Stimulated activated CD4-positive, alpha-beta T cell treated with anti-CD3 and anti-CD28 coated beads, Interleukin-2, amount 100 ng/mL, for 4 hours (primary cell): Measurements from ENCODE around the gene HSPA1A.
"Not testable (repeated sequence)": the region's sequence is repeated elsewhere in the genome, so short reads cannot be mapped to it uniquely, and the experiment has no call there.

Experiments used
- DNase-seq: peaks from one replicate; pipeline ENCODE4 v3.0.0-alpha.2; 2020; ENCODE audit warnings: low read depth

The HSPA1A gene

DNA sequence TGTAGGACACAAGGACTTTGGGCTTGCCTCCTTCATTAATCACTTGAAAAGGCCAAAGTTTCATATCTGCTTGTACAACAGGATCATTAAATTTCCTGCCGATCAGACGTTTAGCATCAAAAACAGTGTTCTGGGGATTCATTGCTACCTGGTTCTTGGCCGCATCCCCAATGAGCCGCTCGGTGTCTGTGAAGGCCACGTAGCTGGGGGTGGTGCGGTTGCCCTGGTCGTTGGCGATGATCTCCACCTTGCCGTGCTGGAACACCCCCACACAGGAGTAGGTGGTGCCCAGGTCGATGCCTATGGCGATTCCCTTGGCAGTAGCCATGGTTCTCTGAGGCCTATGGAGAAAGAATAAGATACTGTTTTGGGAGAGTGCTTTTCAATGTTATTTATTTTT lies 3.7 kb upstream of the HSPA1A start:
- no peak for DNase-seq

- DNase-seq, result no peak
Observed at GRCh38 chr6:31813465-31813849, 1.9 kb upstream of the HSPA1A start.

- DNase-seq, result peak; percentile 48
Observed at GRCh38 chr6:31814677-31815024, 692 bp upstream of the HSPA1A start.

- not testable (repeated sequence) for DNase-seq
Observed at GRCh38 chr6:31817133-31817928, 2.0 kb downstream of the HSPA1A start.

DNA sequence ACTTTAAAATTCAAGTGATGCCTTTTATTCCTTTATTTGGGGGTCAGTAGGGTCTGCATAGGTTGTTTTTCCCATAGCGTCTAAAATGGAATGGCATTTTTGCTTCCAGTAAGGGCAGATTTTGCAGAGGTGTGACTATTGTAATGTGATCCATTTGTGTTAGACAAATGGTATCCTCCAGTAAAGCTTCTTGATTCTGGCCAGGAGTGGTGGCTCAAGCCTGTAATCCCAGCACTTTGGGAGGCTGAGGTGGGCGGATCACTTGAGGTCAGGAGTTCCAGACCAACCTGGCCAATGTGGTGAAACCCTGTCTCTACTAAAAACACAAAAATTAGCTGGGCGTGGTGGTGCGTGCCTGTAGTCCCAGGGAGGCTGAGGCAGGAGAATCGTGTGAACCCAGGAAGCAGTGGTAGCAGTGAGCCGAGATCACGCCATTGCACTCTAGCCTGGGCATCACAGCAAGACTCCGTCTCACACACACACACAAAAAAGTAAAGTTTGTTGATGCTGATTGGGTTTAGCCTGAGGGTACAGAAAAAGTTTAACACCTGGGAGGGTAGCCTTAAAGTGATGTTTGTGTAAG lies 2.7 kb downstream of the HSPA1A start:
- not testable (repeated sequence) for DNase-seq

GRCh38 chr6:31819871-31820299 lies 4.5 kb downstream of the HSPA1A start:
- DNase-seq, result no peak

- not testable (repeated sequence) for DNase-seq
Observed at GRCh38 chr6:31820399-31820798, 5.1 kb downstream of the HSPA1A start.

DNA sequence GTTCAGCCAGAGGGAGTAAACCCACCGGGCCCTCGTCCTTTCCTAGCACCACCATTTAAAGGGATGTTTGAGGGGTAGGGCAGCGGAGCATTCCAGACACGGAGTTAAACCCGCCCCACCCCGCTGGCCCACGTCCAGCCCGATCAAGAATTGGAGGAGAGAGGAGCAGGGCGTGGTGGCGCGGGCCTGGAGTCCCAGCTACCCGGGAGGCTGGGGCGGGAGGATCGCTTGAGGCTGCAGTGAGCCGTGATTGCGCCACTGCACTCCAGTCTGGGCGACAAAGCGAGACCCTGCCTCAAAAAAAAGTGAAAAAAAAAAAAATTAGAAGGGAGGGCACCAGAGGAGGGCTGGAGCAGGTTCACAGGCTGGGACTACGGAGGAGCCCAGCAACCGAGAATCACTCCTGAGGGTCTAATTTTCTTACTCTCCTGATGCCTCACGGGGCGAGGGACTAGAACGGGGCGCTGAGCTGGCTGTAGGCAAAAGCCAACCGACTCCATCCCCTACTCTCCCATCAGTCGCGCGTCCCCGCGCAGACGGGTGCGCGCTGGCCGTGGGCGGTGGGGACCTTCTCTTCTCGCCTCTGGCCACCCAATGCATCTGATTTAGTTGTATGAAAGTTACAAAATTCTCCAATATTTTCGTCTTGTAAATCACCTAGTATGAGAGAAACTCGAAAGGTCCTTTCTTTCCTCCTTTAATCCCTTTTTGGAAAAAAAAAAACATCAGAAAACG lies 6.1 kb downstream of the HSPA1A start:
- DNase-seq, result peak; percentile 55

DNA sequence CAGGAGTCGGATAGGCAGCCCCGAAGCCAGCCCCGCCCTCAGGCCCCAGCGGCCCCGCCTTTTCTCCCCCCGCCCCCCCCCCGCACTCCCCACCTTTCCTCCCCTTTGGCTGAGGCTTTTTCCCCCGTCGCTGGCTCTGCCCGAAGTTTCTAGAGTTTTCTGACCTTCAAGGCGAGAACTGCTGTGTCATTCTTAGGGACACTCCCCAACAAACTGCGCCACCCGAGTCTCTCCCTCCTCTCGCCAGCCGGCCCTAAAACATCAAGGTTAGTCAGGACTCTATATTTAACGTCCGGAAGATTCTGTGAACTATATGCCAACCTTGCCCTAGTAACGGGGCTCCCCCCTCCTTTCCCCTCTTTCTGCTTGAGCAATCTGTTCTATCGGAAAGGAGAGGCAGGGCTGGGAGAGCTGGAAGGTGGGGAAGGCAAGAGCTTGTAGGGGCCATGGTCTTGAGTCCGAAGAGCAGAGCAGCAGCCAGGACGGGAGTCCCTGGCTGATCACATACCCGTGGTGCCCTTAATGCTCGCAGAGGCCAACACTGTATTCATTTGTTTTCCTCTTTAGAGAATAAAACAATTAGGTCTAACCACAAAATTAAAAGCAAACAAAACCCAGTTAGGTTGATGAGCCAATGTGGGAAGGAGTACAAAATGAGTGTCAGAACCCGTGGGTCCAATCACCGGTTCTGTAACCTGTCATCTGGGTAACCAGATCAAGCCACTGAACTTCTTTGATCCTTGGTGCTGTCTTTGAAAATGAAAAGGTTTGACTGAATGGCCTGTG lies 6.9 kb downstream of the HSPA1A start:
- DNase-seq, result peak; percentile 47

- DNase-seq, result not testable (repeated sequence)
Observed at GRCh38 chr6:31823592-31824196, 8.4 kb downstream of the HSPA1A start.

GRCh38 chr6:31825553-31825952 lies 10.2 kb downstream of the HSPA1A start:
- no peak for DNase-seq

- DNase-seq, result no peak
Observed at GRCh38 chr6:31826793-31827285, 11.5 kb downstream of the HSPA1A start.

- DNase-seq, result peak; percentile 85
Observed at GRCh38 chr6:31827286-31828079, 12.1 kb downstream of the HSPA1A start, which contains the start of gene HSPA1B. HSPA1B (plus strand) TSS chr6:31827738; CDS start chr6:31827951, 213 bp downstream.

DNA sequence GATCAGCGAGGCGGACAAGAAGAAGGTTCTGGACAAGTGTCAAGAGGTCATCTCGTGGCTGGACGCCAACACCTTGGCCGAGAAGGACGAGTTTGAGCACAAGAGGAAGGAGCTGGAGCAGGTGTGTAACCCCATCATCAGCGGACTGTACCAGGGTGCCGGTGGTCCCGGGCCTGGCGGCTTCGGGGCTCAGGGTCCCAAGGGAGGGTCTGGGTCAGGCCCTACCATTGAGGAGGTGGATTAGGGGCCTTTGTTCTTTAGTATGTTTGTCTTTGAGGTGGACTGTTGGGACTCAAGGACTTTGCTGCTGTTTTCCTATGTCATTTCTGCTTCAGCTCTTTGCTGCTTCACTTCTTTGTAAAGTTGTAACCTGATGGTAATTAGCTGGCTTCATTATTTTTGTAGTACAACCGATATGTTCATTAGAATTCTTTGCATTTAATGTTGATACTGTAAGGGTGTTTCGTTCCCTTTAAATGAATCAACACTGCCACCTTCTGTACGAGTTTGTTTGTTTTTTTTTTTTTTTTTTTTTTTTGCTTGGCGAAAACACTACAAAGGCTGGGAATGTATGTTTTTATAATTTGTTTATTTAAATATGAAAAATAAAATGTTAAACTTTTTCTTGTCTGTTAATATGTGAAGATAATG lies 14.4 kb downstream of the HSPA1A start:
- no peak for DNase-seq

DNA sequence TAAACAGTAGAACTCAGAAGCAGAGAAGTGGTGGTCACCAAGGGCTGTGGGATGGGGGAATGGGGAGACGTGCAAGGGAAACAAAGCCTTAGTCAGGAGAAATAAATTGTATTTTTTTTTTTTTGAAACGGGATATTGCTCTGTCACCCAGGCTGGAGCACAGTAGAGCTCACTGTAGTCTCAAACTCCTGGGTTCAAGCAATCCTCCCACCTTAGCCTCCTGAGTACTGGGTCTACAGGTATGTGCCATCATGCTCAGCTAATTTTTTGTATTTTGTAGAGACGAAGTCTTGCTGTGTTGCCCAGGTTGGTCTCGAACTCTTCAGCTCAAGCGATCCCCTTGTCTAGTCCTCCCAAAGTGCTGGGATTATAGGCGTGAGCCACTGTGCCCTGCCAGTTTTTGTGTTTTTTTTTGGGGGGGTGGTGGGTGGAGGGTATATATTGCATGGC lies 15.6 kb downstream of the HSPA1A start:
- no peak for DNase-seq

- DNase-seq, result no peak
Observed at GRCh38 chr6:31831350-31832215, 16.2 kb downstream of the HSPA1A start.

DNA sequence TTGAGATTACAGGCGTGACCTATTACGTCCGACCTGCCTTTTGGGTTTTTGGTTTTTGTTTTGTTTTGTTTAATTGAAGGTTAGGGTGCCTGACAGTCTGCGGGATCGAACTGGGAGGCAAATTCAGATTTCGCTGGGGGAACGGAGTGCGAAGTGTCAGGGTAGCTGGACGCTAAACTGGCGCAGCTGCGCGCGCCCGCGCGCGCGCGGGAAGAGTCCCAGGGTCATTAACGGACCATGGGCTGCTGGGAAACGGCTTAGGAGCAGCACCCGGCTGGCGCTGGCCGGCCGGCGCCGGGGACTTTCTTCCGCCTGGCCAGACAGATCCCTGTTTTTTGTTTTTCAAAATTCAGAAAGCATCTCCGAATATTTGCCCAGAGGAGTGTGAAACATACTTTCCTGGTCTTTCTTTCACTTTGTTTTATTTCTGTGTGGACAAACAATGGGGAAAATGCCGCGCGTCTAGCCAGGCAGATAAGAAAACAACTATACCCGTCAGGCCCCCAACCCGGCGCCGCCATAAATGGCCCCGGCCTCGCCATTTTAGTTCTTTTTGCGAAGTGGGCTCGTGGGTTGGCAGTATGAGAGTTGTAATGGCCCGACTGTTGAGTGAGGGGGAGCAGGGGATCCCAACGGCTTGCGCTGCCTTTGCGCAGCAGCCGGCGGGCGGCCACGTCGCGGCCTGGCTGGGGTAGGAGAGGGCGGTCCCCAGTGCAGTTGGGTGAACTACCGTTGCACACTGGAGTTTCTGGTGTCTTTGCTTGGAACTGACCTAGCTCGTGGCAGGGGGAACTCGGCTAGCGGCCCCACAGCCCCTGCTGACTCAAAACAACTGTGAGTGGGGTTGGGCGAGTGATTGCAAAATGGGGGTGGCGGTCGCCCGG lies 19.3 kb downstream of the HSPA1A start:
- peak; percentile 63 for DNase-seq

- DNase-seq, result no peak
Observed at GRCh38 chr6:31836047-31836473, 20.7 kb downstream of the HSPA1A start.
